IPS-20b (cell line): ENCODE measurements around the gene HYDIN.

Source experiments
- H3K27ac ChIP-seq: one replicate; pipeline ENCODE4 v1.5.1; 2013; ENCODE audit warnings: low read length
- H3K27me3 ChIP-seq: 2 replicates; pipeline ENCODE4 v1.6.1; 2013; ENCODE audit warnings: mild to moderate bottlenecking, low read length, inconsistent platforms; ENCODE audit not compliant: insufficient read depth
- H3K36me3 ChIP-seq: 2 replicates; pipeline ENCODE4 v1.6.1; 2013; ENCODE audit warnings: low read depth, mild to moderate bottlenecking, inconsistent platforms, low read length, moderate library complexity; ENCODE audit not compliant: insufficient read depth
- H3K4me1 ChIP-seq: 2 replicates; pipeline ENCODE4 v1.6.1; 2013; ENCODE audit warnings: mild to moderate bottlenecking, control low read depth, inconsistent platforms, low read length, moderate library complexity; ENCODE audit not compliant: insufficient read depth
- H3K4me3 ChIP-seq: 2 replicates; pipeline ENCODE4 v1.5.1; 2013; ENCODE audit warnings: mild to moderate bottlenecking, low read length, inconsistent platforms
- H3K9ac ChIP-seq: 2 replicates; pipeline ENCODE4 v1.6.1; 2013; ENCODE audit warnings: low read depth, mild to moderate bottlenecking, inconsistent platforms, low read length, moderate library complexity
- H3K9me3 ChIP-seq: 2 replicates; pipeline ENCODE4 v1.6.1; 2013; ENCODE audit warnings: mild to moderate bottlenecking, low read depth, low read length, inconsistent platforms; ENCODE audit not compliant: insufficient read depth

The HYDIN gene

DNA sequence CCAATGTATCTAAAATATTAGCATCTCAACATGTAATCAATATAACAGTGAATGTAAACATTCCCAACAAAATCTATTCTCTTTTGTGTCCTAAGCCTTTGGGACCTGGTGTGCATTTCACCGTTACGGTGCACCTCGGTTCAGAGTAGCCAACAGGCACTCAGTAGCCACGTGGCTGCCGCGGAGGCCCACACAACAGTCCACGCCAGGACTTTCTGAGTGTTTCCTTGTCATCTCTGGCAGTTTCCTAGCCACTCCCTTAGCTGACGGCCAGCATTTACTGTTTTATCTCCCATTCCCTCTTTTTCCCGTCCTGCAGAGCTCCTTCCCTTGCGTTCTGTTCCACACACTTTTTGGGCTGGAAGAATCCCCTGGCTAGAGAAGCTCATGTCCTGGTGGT lies 465.9 kb downstream of the HYDIN start:
- peaks cover 6% of the 10 kb centered on the region; the same call in 1 of the 2 replicates for H3K4me1 ChIP-seq
- H3K9me3 ChIP-seq: no peaks in the 10 kb centered on the region
- H3K36me3 ChIP-seq: peaks cover 39% of the 10 kb centered on the region
- H3K4me3 ChIP-seq: no peak overlapping the region
- H3K27me3 ChIP-seq: no peaks in the 10 kb centered on the region
- no peak overlapping the region for H3K9ac ChIP-seq
- no peak overlapping the region for H3K27ac ChIP-seq

DNA sequence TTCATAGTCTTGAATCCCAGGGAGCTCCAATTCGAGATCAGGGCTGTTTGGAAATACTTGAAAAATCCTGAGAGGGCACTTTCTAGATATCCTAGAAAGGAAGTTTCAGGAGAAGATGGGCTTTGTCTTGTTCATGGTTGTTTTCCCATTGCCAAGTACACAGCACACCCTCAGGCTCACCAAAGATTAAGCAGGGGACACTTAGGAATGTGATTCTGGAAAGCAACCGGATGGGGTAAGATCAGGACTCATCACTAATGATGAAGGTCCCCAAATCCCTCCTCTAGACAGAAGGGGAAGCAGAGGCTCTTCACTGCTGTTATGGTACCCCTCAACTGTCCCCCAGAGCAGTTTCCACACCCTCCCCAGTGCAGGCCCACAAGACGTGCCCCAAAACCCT lies 470.3 kb downstream of the HYDIN start:
- Histone ChIP-seq H3K27ac (no peak overlapping the region), H3K4me3 (no peak overlapping the region), H3K9me3 (no peaks in the 10 kb centered on the region), H3K9ac (no peak overlapping the region), H3K27me3 (no peaks in the 10 kb centered on the region), H3K36me3 (peaks cover 47% of the 10 kb centered on the region), H3K4me1 (peaks cover 6% of the 10 kb centered on the region; the same call in 1 of the 2 replicates)

DNA sequence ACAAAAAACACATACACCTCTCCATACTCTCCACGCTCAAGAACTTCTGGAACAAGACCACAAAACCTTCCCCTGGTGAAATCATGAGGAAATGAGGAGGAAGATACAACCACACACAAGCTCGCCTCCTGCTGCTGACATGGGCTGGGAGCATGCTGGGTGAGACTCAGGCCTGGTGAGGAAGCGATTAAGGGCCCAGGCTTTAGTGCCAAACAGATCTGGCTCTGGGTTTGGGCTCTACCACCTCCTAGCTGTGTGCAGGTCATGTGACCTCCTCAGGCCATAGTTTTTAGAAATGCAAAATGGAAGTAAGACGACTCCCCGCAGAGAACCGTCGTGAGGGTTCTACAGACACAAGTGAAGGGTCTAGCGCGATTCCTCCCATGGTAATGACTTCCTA lies 470.9 kb downstream of the HYDIN start:
- Histone ChIP-seq H3K4me1 (peaks cover 6% of the 10 kb centered on the region; the same call in 1 of the 2 replicates), H3K9me3 (no peaks in the 10 kb centered on the region), H3K4me3 (no peak overlapping the region), H3K27me3 (no peaks in the 10 kb centered on the region), H3K9ac (no peak overlapping the region), H3K27ac (no peak overlapping the region), H3K36me3 (peaks cover 46% of the 10 kb centered on the region)

DNA sequence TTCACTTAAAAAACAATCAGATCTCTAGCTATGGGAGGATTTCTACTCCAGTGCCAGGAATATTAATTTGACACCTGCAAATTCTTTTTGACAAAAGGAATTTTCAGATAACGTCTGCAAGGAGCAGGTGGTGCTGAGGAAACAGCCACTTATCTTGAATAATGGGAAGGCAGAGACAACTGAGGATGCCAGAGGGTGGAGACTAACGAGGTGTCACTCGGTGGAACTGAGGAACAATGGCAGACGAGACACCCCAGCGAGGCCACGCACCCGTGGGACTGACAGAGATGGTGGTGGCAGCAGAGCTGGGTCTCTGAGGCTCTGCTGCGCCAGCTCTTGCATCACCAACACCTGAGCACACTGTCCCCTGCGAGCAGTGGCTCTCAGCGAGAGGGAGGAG lies 471.7 kb downstream of the HYDIN start:
- Histone ChIP-seq H3K4me3 (no peak overlapping the region), H3K4me1 (peaks cover 6% of the 10 kb centered on the region; the same call in 1 of the 2 replicates), H3K27ac (no peak overlapping the region), H3K36me3 (peaks cover 42% of the 10 kb centered on the region), H3K9ac (no peak overlapping the region), H3K27me3 (no peaks in the 10 kb centered on the region), H3K9me3 (no peaks in the 10 kb centered on the region)
